GM21619 (cell line): ENCODE data around the gene SNCB.

Experiments used
- ATAC-seq: cut with Tn5 transposase; IDR thresholded peaks from one replicate; pipeline ENCODE4 v1.9.1; 2021; ENCODE audit not compliant: unreplicated experiment

The SNCB gene

DNA sequence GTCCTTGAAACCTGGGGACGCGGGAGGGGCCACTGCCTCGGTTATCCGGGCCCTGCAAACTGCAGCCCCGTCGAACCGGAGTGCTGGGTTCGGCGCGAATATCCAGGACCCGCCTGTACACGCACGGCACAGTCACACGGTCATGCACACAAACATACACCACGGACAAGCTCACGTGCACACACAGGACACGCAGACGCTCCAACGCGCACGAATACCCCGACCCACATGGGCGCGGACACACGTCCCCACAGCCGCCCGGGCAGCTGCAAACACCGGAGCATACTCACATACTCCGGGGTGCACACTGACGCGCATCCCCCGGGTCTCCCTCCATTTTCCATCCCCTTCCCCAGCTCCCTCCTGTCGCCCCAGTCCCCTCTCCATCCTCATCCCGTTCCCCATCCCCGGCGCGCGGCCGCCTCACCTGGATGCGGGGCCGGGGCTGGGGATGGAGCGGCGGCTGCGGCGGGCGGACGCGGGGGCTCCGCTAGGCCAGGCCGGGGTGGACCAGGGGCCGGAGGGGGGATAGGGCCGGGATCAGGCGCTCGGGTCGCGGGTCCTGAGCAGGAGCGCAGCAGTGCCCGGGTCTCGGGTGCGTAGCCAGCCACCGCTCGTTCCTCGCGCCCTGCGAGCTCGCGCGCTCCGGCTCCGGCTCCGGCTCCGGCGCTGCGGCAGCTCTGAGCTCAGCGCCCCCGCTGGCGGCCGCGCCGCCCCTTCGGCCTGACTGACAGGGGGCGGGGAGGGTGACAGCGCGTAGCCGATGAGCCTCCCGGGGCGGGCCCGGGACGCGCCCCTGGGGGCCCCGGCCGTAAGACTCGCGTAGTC is at the start of gene SNCB, which contains the start of gene EIF4E1B:
Gene SNCB (minus strand): TSS at position 682 of the 828 bp plus-strand sequence. CDS start 880 bp downstream, outside the sequence.
Gene EIF4E1B (plus strand): TSS at position 823 of the 828 bp plus-strand sequence. CDS start 12,113 bp downstream, outside the sequence.
- peak; percentile 83 for ATAC-seq

GRCh38 chr5:176679365-176680225 is 49.3 kb upstream of the SNCB start:
- no peak for ATAC-seq

GRCh38 chr5:176678584-176678983 is 48.2 kb upstream of the SNCB start:
- ATAC-seq = no peak

GRCh38 chr5:176677209-176677939 is 47.0 kb upstream of the SNCB start:
- no peak for ATAC-seq

- peak; percentile 82 for ATAC-seq
Measured at GRCh38 chr5:176676361-176676824, 46.1 kb upstream of the SNCB start.

DNA sequence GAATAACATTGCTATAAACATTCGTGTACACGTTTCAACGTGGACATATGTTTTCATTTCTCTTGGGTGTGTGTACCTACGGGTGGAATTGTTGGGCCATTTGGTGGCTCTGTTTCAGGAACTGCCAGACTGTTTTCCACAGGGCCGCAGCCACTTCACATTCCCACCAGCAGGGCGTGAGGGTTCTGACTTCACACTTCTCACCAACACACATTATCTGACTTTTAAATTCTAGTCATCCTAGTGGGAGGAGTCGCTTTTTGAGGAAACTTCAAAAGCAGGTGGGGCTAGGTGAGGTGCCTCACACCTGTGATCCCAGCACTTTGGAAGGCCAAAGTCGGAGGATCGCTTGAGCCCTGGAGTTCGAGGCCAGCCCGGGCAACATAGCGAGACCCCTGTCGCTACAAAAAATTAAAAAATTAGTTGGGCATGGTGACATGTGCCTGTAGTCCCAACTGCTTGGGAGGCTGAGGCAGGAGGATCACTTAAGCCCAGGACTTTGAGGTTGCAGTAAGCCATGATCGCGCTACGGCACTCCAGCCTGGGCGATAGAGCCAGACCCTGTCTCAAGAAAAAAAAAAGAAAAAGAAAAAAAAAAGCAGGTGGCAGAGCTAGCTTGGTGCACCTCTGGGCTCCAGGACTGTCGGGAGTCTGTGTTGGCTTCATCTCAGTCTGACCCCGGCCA is 45.5 kb upstream of the SNCB start:
- ATAC-seq = no peak

GRCh38 chr5:176674799-176675198 is 44.5 kb upstream of the SNCB start:
- no peak for ATAC-seq

- ATAC-seq = no peak
Measured at GRCh38 chr5:176673651-176674583, 43.6 kb upstream of the SNCB start.

DNA sequence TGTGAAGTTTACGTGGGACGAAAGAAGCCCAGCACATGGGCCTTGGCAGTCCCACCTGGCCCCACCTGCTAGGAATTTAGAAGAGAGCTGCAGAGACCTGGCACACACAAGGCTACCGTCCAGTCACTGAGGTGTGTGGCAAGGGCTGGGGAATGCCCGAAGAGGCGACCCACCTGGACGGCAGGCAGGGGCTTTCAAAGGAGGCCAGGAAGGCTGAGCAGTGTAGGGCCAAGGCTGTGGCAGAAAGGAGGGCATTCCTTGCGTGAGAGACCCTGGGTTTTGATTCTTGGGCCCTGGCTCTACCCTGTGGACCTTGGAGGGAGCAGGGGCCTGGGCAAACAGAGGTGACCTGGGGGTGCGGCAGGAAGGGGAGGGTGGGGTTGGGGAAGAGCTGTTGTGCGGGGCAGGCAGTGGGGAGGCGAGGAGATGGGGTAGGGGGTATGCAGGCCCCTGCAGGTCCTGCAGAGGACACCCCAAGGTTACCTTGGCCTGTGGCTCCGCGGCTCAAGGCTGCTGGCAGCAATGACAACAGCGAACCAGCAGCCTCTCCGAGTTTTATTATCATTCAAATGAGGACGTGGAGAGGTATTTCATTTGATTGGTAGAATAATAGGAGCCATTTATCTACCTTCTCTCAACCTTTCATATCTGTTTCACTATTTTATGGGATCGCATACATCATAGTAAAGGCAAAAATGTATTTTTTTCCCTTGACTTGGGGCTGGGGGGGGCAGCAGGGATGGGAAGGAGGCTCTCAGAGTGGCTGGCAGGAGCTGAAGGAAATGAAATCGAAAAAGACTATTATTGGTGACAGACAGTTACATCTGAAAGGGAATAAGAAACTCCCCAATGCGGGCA is 41.8 kb upstream of the SNCB start:
- no peak for ATAC-seq

DNA sequence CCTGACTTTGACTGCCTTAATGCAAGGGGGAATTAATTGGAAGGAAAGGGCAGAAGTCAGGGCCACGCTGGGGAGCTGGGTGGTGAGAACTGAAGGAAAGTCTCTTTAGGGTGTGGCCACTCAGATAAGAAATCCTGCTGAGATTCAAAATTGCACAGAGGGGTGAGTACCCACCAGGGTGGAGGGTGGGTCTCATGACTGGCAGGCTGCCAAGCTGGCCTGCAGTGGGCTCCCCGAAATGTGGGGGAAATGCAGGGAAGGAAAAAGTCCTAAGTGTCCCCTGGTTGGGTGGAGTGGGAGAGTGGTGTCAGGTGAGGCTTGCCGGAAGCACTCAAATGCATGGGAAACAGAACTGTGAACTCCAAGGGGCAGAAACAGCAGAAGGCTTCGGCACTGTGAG is 41.1 kb upstream of the SNCB start:
- no peak for ATAC-seq

- ATAC-seq = no peak
Measured at GRCh38 chr5:176670449-176670848, 40.1 kb upstream of the SNCB start.

- ATAC-seq = no peak
Measured at GRCh38 chr5:176667637-176668036, 37.3 kb upstream of the SNCB start.

GRCh38 chr5:176665517-176665916 is 35.2 kb upstream of the SNCB start:
- ATAC-seq = no peak

DNA sequence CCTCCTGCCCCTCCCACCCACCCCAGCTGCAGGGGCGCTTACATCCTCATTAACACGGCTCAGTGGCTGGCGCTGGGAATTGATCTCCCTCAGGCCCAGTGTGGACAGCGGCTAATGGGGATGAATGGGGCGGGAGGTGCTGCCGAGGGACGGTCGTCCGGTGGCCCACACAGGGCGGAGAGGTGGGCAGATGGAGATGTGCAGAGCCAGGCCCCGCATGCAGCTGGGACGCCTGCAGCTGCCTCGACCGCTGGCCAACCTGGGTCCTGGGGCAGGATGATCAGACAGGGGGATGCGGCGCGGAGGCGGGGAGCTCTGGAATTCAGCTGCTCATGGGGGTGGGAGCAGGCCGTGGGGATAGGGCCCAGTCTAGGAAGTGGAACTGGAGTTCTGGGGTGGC is 34.6 kb upstream of the SNCB start:
- no peak for ATAC-seq

GRCh38 chr5:176664479-176664878 is 34.1 kb upstream of the SNCB start:
- ATAC-seq = no peak

GRCh38 chr5:176663566-176663965 is 33.2 kb upstream of the SNCB start:
- no peak for ATAC-seq

DNA sequence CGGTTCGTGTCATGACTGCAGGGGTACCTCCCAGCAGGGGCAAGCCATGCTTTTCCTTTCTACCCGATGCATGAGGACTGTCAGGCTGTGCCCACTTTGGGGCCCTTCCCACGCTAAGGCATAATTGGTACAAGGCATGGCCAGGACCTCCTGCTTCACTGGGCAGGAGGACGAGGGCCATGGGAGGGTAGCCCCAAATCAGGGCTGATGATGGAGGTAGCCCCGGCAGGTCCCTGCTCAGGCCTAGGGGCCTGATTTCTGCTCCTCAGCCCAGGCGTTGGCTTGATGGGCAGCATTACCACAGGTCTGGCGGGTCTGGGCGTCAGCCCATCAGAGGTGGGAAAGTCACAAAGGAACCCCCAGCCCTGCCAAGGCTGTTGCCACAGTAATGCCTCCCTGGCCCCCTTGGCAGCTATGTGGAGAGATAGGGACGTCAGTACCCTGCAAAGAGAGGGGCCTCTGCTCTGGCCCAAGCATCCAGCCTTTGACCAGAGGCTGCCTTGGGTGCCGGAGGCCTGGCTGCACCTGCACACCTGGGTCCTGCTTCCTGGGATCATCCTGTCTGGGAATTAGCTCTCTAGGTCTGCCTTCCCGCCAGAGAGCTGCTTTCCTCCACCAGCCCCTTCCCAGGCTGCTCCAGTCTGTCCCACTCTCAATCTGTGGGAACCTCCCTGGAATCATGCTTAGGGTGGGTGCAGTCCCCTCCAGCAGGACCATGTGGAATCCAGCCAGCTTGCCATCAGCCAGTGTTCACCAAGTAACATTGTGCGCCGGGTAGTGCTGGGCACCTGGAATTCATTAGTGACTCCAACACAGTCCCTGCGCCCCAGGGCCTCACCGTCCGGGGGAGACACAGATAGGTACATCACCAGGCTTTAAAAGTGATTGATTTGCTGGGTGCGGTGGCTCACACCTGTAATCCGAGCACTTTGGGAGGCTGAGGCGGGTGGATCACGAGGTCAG is 32.3 kb upstream of the SNCB start:
- ATAC-seq = no peak
